ENCODE results near the gene HRH3. TPM values are rescaled to one million over a fixed set of nuclear protein-coding genes. Genes with fewer than 3 reads are reported as not detected.

Gene HRH3
- total RNA-seq, 1 experiment from 2014 or later: 1.8 TPM

DNA sequence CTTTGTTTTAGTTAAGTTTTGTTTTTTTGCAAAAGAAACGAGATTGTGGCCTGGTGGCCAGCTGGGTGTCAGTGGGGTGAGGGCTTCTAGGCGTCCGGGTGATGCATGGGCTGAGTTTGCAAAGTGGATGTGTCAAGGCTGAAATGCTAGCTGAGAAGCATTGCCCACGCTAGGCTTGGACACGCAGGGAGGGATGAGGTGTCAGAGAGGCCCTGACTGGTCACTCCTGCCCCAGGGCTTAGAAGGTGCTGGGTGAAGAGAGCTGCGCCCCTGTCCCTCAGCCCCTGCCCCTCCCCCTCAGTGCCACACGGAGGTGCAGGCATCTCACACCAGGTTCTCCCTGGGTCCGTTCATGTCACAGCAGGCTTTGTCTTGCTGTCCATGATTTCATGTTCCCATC lies 26.4 kb upstream of the HRH3 start:
- TF ChIP-seq, protein P1, sequence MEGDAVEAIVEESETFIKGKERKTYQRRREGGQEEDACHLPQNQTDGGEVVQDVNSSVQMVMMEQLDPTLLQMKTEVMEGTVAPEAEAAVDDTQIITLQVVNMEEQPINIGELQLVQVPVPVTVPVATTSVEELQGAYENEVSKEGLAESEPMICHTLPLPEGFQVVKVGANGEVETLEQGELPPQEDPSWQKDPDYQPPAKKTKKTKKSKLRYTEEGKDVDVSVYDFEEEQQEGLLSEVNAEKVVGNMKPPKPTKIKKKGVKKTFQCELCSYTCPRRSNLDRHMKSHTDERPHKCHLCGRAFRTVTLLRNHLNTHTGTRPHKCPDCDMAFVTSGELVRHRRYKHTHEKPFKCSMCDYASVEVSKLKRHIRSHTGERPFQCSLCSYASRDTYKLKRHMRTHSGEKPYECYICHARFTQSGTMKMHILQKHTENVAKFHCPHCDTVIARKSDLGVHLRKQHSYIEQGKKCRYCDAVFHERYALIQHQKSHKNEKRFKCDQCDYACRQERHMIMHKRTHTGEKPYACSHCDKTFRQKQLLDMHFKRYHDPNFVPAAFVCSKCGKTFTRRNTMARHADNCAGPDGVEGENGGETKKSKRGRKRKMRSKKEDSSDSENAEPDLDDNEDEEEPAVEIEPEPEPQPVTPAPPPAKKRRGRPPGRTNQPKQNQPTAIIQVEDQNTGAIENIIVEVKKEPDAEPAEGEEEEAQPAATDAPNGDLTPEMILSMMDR (conservative IDR thresholded peaks at IDR 0.05): no peak
- H3K4me1 Mint-ChIP-seq: peaks cover 20 to 23% of the 10 kb centered on the region in 2 experiments
- H3K9me3 Mint-ChIP-seq: no peaks in the 10 kb centered on the region; a peak in 1 of 5 replicates
- Histone ChIP-seq H3K23ac (ENCODE audit: insufficient read length, low read depth, low read length) (no peak overlapping the region), H2BK15ac (ENCODE audit: low read depth, low read length) (no peak overlapping the region), H3K79me1 (ENCODE audit: insufficient read depth, low read depth, low read length, poor library complexity, severe bottlenecking) (peaks cover 8% of the 10 kb centered on the region), H3K18ac (ENCODE audit: insufficient read length, low read depth, low read length) (no peak overlapping the region), H3K56ac (ENCODE audit: insufficient read length, low read depth, low read length) (no peak overlapping the region), H3K27me3 (ENCODE audit: insufficient read depth, low read length) (no peaks in the 10 kb centered on the region), H2BK5ac (ENCODE audit: insufficient read length, low read length) (no peak overlapping the region), H3K23me2 (ENCODE audit: insufficient read length, low read depth, low read length, poor library complexity, severe bottlenecking) (no peaks in the 10 kb centered on the region), H2BK20ac (ENCODE audit: low read depth, low read length, poor library complexity, severe bottlenecking) (no peak overlapping the region), H2AK5ac (ENCODE audit: insufficient read length, low read length) (no peak overlapping the region), H3K4ac (ENCODE audit: low read depth, low read length) (no peak overlapping the region), H3K79me2 (ENCODE audit: insufficient read depth, low read length) (peaks cover 10% of the 10 kb centered on the region; the same call in 1 of the 2 replicates), H4K5ac (ENCODE audit: insufficient read length, low read depth, low read length) (no peak overlapping the region), H2AFZ (ENCODE audit: low read length) (no peak overlapping the region), H4K8ac (replicated peaks; ENCODE audit: insufficient read length, low read depth, low read length) (no peak overlapping the region), H3T11ph (ENCODE audit: low read length) (no peak overlapping the region), H2BK120ac (ENCODE audit: low read depth, low read length, poor library complexity, severe bottlenecking) (no peak overlapping the region), H3K27ac (ENCODE audit: insufficient read length, low read depth, low read length) (no peak overlapping the region), H3K14ac (ENCODE audit: insufficient read depth, low read length) (no peak overlapping the region), H4K91ac (ENCODE audit: insufficient read length, low read depth, low read length) (no peak overlapping the region), H3K4me2 (ENCODE audit: insufficient read depth, insufficient read length, low read length) (no peak overlapping the region), H3K9ac (ENCODE audit: extremely low read depth, insufficient read length, low read length) (no peak overlapping the region), H2BK12ac (ENCODE audit: insufficient read length, low read depth, low read length) (no peak overlapping the region), H4K20me1 (ENCODE audit: control insufficient read depth, insufficient read depth, insufficient read length) (no peaks in the 10 kb centered on the region), H3K4me1 (ENCODE audit: insufficient read depth, low read length) (no peaks in the 10 kb centered on the region; the same call in 1 of the 2 replicates), H3K9me3 (ENCODE audit: control insufficient read depth, low read depth, low read length) (no peaks in the 10 kb centered on the region)
- H3K36me3 Mint-ChIP-seq (ENCODE audit: insufficient read depth in 1 of 3, low read depth in 3 of 3): peaks cover 0 to 10% (median 7%) of the 10 kb centered on the region in 3 experiments; a peak in 4 of 7 replicates
- H3K27ac Mint-ChIP-seq: no peak overlapping the region
- no CpG with 5 or more reads among the region's 8 CpGs for WGBS (ENCODE audit: extremely low coverage, insufficient read length, low lambda C conversion rate)
- DNase-seq: no peak
- 0 out of 5 replicates have a peak overlapping the region, but pooled peaks of 1 of the 2 experiments have one; percentile 53 for H3K4me3 Mint-ChIP-seq
- no peaks in the 10 kb centered on the region for H3K27me3 Mint-ChIP-seq (ENCODE audit: low read depth)
